Heart right ventricle (tissue), 16 donors: ENCODE results near the gene SEC14L1. TPM values are rescaled to one million over a fixed set of nuclear protein-coding genes. Genes with fewer than 3 reads are reported as not detected.

Source experiments
- ATAC-seq, 8 donors: fragments of 200-7000 bp; cut with Tn5 transposase; one replicate each; pipeline ENCODE4 v1.9.1; 2020; ENCODE audit warnings: mild to moderate bottlenecking in 8 of 8, moderate library complexity in 8 of 8, moderate number of reproducible peaks in 1 of 8
- DNase-seq, 2 donors: peaks; one replicate each; pipeline ENCODE4 v3.0.0-alpha.2; 2020
- H3K27ac ChIP-seq, 10 donors: fragments of 200-600 bp; sonication (generic) in 2 of 10; one replicate each; pipeline versions ENCODE4 v1.5.0 to v1.8.0; 2020 to 2022; ENCODE audit warnings: mild to moderate bottlenecking in 3 of 10
- H3K27me3 ChIP-seq, 7 donors: fragments of 200-600 bp; one replicate each; pipeline ENCODE4 v1.8.0; 2021 to 2022; ENCODE audit warnings: mild to moderate bottlenecking in 2 of 7
- H3K36me3 ChIP-seq, 9 donors: fragments of 200-600 bp; sonication (generic) in 1 of 9; one replicate each; pipeline versions ENCODE4 v1.5.0 to v1.8.0; 2020 to 2022; ENCODE audit warnings: mild to moderate bottlenecking in 2 of 9
- H3K4me1 ChIP-seq, 9 donors: fragments of 200-600 bp; sonication (generic) in 1 of 9; one replicate each; pipeline versions ENCODE4 v1.5.0 to v1.8.0; 2020 to 2022; ENCODE audit warnings: mild to moderate bottlenecking in 4 of 9
- H3K4me3 ChIP-seq, 10 donors: fragments of 200-600 bp; sonication (generic) in 2 of 10; one replicate each; pipeline versions ENCODE4 v1.5.0 to v1.8.0; 2020 to 2022; ENCODE audit warnings: mild to moderate bottlenecking in 7 of 10, moderate library complexity in 2 of 10
- H3K9me3 ChIP-seq, 11 donors: fragments of 200-600 bp in 10 of 11; sonication (generic) in 2 of 11; one replicate each; pipeline versions ENCODE4 v1.5.0 to v1.8.0; 2013 to 2022; ENCODE audit warnings: mild to moderate bottlenecking in 2 of 11, control low read depth in 1 of 11, moderate library complexity in 1 of 11
- WGBS, 2 donors: extraction: QIAGEN DNeasy Blood & Tissue Kit; methylation state at CpG; one replicate each; pipeline ENCODE4 v1.1.7; 2013; ENCODE audit warnings: inconsistent platforms in 1 of 2; 5-methylcytosine and 5-hydroxymethylcytosine counted together
- intact Hi-C, 10 donors: fragments of 100-400 bp; cut with DNase I; formaldehyde crosslinking; loops; one replicate each; pipeline versions ENCODE4 v1.11.1 to v1.14.2; 2022
- polyA plus RNA-seq, 2 donors: library from polyadenylated mRNA; stranded (reverse); fragments of 200-250 nt; gene quantifications; one replicate each; pipeline ENCODE4 v1.2.3, GENCODE V29; 2013
- total RNA-seq, 10 donors: library from RNA; stranded (reverse); fragmentation: NEBNext Ultra II Directional in 3 of 10; extraction: Animal tissue kit (Norgen Biotek cat#: 25700) in 3 of 10; gene quantifications; one replicate each; pipeline versions ENCODE4 v1.2.1 to v1.2.4, GENCODE V29; 2021 to 2023
- TF ChIP-seq, protein P1 (sequence below), 9 donors: fragments of 200-600 bp; sonication (generic) in 2 of 9; IDR thresholded peaks; one replicate each; pipeline versions ENCODE4 v1.5.0 to v1.8.0; 2021 to 2022; ENCODE audit warnings: antibody characterized with exemption in 9 of 9, mild to moderate bottlenecking in 5 of 9, moderate library complexity in 1 of 9
- donor health status: Arrhythmogenic right ventricular cardiomyopathy.
- donor health status: ischemic (EF 13 %, LVEDD 7.1; RV severe dilation, severe dysfunction).
- donor health status: healthy with polysubstance abuse.
- donor health status: DM: no; HTN: yes; CAD: no.
- donor health status: DM: no; HTN: no; CAD: no.
- donor health status: ischemic (EF 25% LVEDD 6.9; RV normal size, moderate dysfunction).
- donor health status: ischemic (EF 25% LVEDD 5.7; RV mildly dilated, moderate dysfunction).
- donor health status: healthy.
- donor health status: DM: yes; HTN: yes; CAD: no.
- donor health status: Ischemic cardiomyopathy.
- donor health status: ischemic (EF 35%, LVEDD 5.7; RV mildly dilated, moderate dysfunction).
- donor health status: nonischemic (EF 11% LVEDD 7.7; RV severe dilation, severe dysfunction).
- donor health status: DM: yes; HTN: yes; CAD: no.
- donor health status: PGD.
- donor health status: ischemic (EF 29% LVEDD 5.4; RV normal size, mild dysfunction).
- donor health status: nonischemic (EF 23%, LVEDD 6.1; RV moderate dilation, normal function).

The SEC14L1 gene
- total and polyA plus RNA-seq, 12 donors, result 36.1 to 88.8 (median 50.0) TPM

DNA sequence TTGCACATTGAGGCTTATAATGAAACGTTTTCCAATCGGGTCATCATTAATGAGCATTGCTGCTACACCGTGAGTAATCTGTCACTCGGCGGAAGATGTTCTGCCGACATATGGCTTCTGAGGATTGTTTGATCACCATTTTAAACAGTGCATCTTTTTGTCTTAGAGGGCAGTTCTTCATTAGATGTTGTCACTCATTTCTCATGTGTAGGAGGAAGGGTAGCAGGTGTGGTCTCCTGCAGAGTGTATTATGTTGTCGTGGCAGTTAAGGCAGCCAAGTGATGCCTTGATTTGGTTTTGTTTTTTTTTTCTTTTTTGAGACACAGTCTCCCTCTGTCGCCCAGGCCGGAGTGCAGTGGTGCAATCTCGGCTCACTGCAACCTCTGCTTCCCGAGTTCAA lies 50.5 kb downstream of the SEC14L1 start:
- TF ChIP-seq, protein P1, sequence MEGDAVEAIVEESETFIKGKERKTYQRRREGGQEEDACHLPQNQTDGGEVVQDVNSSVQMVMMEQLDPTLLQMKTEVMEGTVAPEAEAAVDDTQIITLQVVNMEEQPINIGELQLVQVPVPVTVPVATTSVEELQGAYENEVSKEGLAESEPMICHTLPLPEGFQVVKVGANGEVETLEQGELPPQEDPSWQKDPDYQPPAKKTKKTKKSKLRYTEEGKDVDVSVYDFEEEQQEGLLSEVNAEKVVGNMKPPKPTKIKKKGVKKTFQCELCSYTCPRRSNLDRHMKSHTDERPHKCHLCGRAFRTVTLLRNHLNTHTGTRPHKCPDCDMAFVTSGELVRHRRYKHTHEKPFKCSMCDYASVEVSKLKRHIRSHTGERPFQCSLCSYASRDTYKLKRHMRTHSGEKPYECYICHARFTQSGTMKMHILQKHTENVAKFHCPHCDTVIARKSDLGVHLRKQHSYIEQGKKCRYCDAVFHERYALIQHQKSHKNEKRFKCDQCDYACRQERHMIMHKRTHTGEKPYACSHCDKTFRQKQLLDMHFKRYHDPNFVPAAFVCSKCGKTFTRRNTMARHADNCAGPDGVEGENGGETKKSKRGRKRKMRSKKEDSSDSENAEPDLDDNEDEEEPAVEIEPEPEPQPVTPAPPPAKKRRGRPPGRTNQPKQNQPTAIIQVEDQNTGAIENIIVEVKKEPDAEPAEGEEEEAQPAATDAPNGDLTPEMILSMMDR (IDR thresholded peaks at IDR 0.05), result no peak
- Histone ChIP-seq H3K27ac (no peak overlapping the region), H3K36me3 (peaks cover 0 to 58% (median 41%) of the 10 kb centered on the region in 9 donors), H3K4me3 (no peak overlapping the region), H3K9me3 (no peaks in the 10 kb centered on the region), H3K27me3 (no peaks in the 10 kb centered on the region), H3K4me1 (peaks cover 4 to 51% (median 25%) of the 10 kb centered on the region in 9 donors)
- intact Hi-C loops, result loop anchor here in 2 of 10 donors (5.0 to 10.0 kb wide), 2 partner anchors 34 to 46 kb away; partner anchors contain the start of gene SEC14L1 (in 1 of the 2)
- 72 to 86% methylated on average over 11 of the region's 11 CpGs for WGBS, 2 donors
- no peak for ATAC-seq
- no peak for DNase-seq

DNA sequence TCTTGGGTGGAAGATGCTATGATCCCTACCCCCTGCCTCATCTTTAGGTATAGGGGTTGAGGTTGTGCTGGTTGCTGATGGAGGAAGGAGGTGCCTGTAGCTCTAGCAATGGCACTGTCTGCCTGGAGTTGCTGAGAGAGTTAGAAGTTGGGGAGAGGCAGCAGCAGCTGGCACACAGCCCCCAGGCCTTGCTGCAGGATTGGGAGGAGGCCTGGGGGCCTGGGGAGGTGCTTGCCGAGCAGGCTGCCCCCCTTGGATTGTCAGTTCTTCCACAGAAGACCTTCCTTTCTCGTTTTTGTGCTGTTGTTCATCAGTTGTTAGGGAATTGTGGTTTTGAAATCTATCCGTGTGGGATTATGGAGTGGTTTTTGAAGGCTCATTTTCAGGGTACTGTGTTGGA lies 52.9 kb downstream of the SEC14L1 start:
- H3K36me3 ChIP-seq, result peaks cover 0 to 82% (median 58%) of the 10 kb centered on the region in 9 donors
- intact Hi-C loops, result loop anchor here in 2 of 10 donors (5.0 to 10.0 kb wide), 2 partner anchors 36 to 49 kb away; partner anchors contain the start of gene SEC14L1 (in 1 of the 2)
- H3K27me3 ChIP-seq, result no peaks in the 10 kb centered on the region
- ATAC-seq, result no peak
- peaks cover 0 to 26% (median 5%) of the 10 kb centered on the region in 9 donors for H3K4me1 ChIP-seq
- 78 to 83% methylated on average over 3 of the region's 3 CpGs for WGBS, 2 donors
- no peak overlapping the region for H3K4me3 ChIP-seq
- no peaks in the 10 kb centered on the region for H3K9me3 ChIP-seq
- TF ChIP-seq, protein P1 (IDR thresholded peaks at IDR 0.05), result no peak
- no peak for DNase-seq
- H3K27ac ChIP-seq, result no peak overlapping the region

DNA sequence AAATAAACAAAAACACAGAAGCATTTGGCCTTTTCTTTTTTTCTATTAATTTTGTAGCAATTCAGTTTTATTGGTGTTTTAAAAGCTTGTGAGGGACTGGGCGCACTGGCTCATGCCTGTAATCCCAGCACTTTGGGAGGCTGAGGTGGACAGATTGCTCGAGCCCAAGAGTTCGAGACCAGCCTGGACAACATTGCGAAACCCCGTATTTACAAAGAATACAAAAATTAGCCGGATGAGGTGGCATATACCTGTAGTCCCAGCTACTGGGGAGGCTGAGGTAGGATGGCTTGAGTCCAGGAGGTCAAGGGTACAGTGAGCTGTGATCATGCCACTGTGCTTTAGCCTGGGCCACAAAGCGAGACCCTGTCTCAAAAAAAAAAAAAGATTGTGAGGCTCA lies 53.4 kb downstream of the SEC14L1 start:
- H3K36me3 ChIP-seq, result peaks cover 0 to 88% (median 63%) of the 10 kb centered on the region in 9 donors
- TF ChIP-seq, protein P1 (IDR thresholded peaks at IDR 0.05), result no peak

DNA sequence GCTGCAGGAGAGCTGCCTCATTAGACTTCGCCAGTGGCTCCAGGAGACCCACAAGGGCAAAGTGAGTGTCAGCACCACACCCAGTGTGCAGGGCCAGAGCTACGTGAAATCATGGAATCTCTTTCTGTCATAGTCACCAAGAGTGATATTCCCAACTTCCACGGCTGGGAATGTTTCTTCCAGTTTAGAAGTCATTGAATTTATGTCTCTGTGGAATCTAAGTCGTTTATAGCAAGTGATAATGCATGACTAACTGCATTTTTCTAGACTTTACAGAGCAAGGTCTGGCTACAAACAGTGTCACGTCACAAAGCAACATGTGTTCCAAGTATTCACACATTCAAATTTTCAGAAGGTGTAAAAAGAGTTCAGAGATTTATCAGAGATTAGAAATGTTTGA lies 55.5 kb downstream of the SEC14L1 start:
- peaks cover 0 to 100% (median 82%) of the 10 kb centered on the region in 9 donors for H3K36me3 ChIP-seq
- intact Hi-C loops, result loop anchor here in 1 of 10 donors (10.0 kb wide), 1 partner anchor 51 kb away; the partner anchor contains the start of gene SEC14L1
- peaks cover 0 to 12% (median 0%) of the 10 kb centered on the region in 9 donors for H3K4me1 ChIP-seq
- no peak overlapping the region for H3K4me3 ChIP-seq
- no peaks in the 10 kb centered on the region for H3K9me3 ChIP-seq
- H3K27me3 ChIP-seq, result no peaks in the 10 kb centered on the region
- H3K27ac ChIP-seq, result no peak overlapping the region
- no peak for DNase-seq
- ATAC-seq, result no peak
- TF ChIP-seq, protein P1 (IDR thresholded peaks at IDR 0.05), result no peak
- WGBS, 2 donors, result 82 to 87% methylated on average over 5 of the region's 5 CpGs

More for the DNA sequence above, 53.4 kb downstream of the SEC14L1 start:
- no peaks in the 10 kb centered on the region for H3K9me3 ChIP-seq
- H3K27ac ChIP-seq, result no peak overlapping the region
- H3K4me3 ChIP-seq, result no peak overlapping the region
- intact Hi-C loops, result loop anchor here in 2 of 10 donors (5.0 to 10.0 kb wide), 2 partner anchors 37 to 49 kb away; partner anchors contain the start of gene SEC14L1 (in 1 of the 2)
- 95 to 96% methylated on average over 7 of the region's 7 CpGs for WGBS, 2 donors
- no peak for ATAC-seq
- peaks cover 0 to 21% (median 2%) of the 10 kb centered on the region in 9 donors for H3K4me1 ChIP-seq
- H3K27me3 ChIP-seq, result no peaks in the 10 kb centered on the region
- DNase-seq, result no peak
